Measurements from ENCODE around the gene SMPDL3A. TPM values are rescaled to one million over a fixed set of nuclear protein-coding genes. Genes with fewer than 3 reads are reported as not detected.

SMPDL3A gene
- total and polyA plus RNA-seq, 2 experiments from 2014 or later: 115 to 126 TPM

DNA sequence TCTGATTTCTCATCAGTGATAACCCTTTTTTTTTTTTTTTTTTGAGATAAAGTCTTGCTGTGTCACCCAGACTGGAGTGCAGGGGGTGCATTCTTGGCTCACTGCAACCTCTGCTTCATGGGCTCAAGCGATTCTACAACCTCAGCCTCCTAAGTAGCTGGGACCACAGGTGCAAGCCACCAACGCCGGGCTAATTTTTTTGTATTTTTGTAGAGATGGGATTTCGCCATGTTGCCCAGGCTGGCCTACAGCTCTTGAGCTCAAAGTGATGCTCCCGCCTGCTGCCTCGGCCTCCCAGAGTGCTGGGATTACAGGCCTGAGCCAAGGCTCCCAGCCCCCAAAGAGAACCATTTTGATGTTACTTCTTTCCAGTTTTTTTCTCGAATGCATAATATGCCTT lies 7.3 kb upstream of the SMPDL3A start:
- 93% methylated on average over 7 of the region's 7 CpGs for WGBS (ENCODE audit: low lambda C conversion rate, missing lambda C conversion rate)

DNA sequence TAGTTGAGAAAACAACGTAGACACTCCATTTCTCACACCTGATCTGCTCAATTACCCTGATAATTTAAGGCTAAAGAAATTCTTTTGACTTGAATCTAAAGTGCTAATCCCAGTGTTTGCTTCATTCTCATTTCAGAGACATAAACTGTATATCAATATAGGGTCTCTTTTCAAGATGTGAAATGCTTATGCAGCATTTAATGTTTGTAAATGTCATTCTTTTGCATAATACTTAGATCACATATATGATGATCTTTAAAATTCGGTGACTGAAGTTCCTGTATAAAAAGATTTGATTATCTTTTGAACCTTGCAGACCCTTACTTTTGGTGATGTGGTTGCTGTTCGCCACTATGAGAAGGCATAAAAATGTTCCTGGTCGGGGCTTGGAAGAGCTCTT lies 5.7 kb upstream of the SMPDL3A start:
- Histone ChIP-seq H3K4me1 (ENCODE audit: insufficient read depth) (peaks cover 12% of the 10 kb centered on the region), H2AFZ (no peak overlapping the region), H3K9me3 (ENCODE audit: low read depth) (no peaks in the 10 kb centered on the region), H4K20me1 (ENCODE audit: insufficient read depth, poor library complexity, severe bottlenecking) (no peaks in the 10 kb centered on the region), H3K9me2 (replicated peaks; ENCODE audit: insufficient read depth) (no peaks in the 10 kb centered on the region), H3K79me2 (no peaks in the 10 kb centered on the region), H3K27ac (no peak overlapping the region), H3K36me3 (replicated peaks; ENCODE audit: insufficient read depth, low read depth) (no peaks in the 10 kb centered on the region), H3K4me2 (no peak overlapping the region), H3K4me3 (no peak overlapping the region), H3K27me3 (no peaks in the 10 kb centered on the region)
- 80% methylated on average over 4 of the region's 4 CpGs for WGBS (ENCODE audit: low lambda C conversion rate, missing lambda C conversion rate)
- TF ChIP-seq EZH2phosphoT487 (IDR thresholded peaks at IDR 0.05; ENCODE audit: low read depth, severe bottlenecking, unreplicated experiment) (no peak), EZH2 (IDR thresholded peaks at IDR 0.05; ENCODE audit: borderline replicate concordance) (no peak)
- TF ChIP-seq, protein P1, sequence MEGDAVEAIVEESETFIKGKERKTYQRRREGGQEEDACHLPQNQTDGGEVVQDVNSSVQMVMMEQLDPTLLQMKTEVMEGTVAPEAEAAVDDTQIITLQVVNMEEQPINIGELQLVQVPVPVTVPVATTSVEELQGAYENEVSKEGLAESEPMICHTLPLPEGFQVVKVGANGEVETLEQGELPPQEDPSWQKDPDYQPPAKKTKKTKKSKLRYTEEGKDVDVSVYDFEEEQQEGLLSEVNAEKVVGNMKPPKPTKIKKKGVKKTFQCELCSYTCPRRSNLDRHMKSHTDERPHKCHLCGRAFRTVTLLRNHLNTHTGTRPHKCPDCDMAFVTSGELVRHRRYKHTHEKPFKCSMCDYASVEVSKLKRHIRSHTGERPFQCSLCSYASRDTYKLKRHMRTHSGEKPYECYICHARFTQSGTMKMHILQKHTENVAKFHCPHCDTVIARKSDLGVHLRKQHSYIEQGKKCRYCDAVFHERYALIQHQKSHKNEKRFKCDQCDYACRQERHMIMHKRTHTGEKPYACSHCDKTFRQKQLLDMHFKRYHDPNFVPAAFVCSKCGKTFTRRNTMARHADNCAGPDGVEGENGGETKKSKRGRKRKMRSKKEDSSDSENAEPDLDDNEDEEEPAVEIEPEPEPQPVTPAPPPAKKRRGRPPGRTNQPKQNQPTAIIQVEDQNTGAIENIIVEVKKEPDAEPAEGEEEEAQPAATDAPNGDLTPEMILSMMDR (IDR thresholded peaks at IDR 0.05; ENCODE audit: poor library complexity): no peak
- no peak for DNase-seq (ENCODE audit: low spot score)

More for the DNA sequence above, 7.3 kb upstream of the SMPDL3A start:
- Histone ChIP-seq H3K79me2 (no peaks in the 10 kb centered on the region), H4K20me1 (ENCODE audit: insufficient read depth, poor library complexity, severe bottlenecking) (no peaks in the 10 kb centered on the region), H3K4me1 (ENCODE audit: insufficient read depth) (no peaks in the 10 kb centered on the region), H3K27me3 (no peaks in the 10 kb centered on the region), H3K27ac (no peak overlapping the region), H3K4me2 (no peak overlapping the region), H3K9me3 (ENCODE audit: low read depth) (no peaks in the 10 kb centered on the region), H3K9me2 (replicated peaks; ENCODE audit: insufficient read depth) (no peaks in the 10 kb centered on the region), H2AFZ (no peak overlapping the region), H3K36me3 (replicated peaks; ENCODE audit: insufficient read depth, low read depth) (no peaks in the 10 kb centered on the region), H3K4me3 (no peak overlapping the region)
- no peak for DNase-seq (ENCODE audit: low spot score)
- TF ChIP-seq EZH2phosphoT487 (IDR thresholded peaks at IDR 0.05; ENCODE audit: low read depth, severe bottlenecking, unreplicated experiment): no peak
- TF ChIP-seq, protein P1 (IDR thresholded peaks at IDR 0.05; ENCODE audit: poor library complexity): no peak

DNA sequence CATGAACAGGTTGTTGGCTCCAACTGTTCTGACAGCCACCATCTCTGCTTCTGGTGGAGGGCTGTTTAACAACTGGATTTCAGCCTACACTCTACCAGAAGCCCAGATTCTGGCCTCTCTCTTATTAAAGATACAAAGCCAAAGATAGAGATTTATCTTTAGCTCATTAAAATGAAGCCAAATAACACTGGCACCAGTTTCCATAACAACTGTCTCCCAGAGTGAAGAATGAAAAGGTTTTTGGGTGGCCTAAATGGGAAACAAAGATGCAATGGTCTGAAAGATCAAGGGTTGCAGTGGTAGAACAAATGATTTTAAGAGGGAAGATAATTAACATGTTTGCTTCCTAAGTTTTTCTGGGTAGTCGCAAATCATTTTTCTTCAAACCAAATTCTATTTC lies 3.2 kb upstream of the SMPDL3A start:
- Histone ChIP-seq H3K9me3 (ENCODE audit: low read depth) (no peaks in the 10 kb centered on the region), H2AFZ (no peak overlapping the region), H4K20me1 (ENCODE audit: insufficient read depth, poor library complexity, severe bottlenecking) (no peaks in the 10 kb centered on the region), H3K36me3 (replicated peaks; ENCODE audit: insufficient read depth, low read depth) (no peaks in the 10 kb centered on the region), H3K27me3 (no peaks in the 10 kb centered on the region), H3K79me2 (peaks cover 7% of the 10 kb centered on the region), H3K4me2 (no peak overlapping the region), H3K27ac (no peak overlapping the region), H3K9me2 (replicated peaks; ENCODE audit: insufficient read depth) (no peaks in the 10 kb centered on the region), H3K4me3 (no peak overlapping the region), H3K4me1 (ENCODE audit: insufficient read depth) (peaks cover 15% of the 10 kb centered on the region)
- DNase-seq (ENCODE audit: low spot score): no peak
- 100% methylated on average over 1 of the region's 1 CpG for WGBS (ENCODE audit: low lambda C conversion rate, missing lambda C conversion rate)
- TF ChIP-seq, protein P1 (IDR thresholded peaks at IDR 0.05; ENCODE audit: poor library complexity): no peak
- TF ChIP-seq EZH2 (IDR thresholded peaks at IDR 0.05; ENCODE audit: borderline replicate concordance) (no peak), EZH2phosphoT487 (IDR thresholded peaks at IDR 0.05; ENCODE audit: low read depth, severe bottlenecking, unreplicated experiment) (no peak)

DNA sequence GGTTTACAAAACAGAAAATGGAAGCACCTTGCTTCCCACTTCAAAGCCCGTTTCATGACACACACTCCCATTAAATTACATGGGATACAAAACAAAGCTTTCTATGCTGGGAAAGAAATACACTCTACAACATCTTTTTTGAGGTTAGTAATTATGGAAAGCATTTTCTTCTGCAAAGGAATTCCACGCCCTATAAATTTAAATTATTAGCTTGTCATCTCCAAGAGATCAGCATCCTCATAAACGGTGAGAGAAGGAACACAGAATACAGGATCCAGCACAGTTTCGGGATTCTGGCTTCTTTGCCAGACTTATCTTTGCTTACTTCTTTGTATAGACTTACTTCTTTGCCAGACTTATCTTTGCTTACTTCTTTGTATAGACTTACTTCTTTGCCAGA lies 1.3 kb upstream of the SMPDL3A start:
- TF ChIP-seq, protein P1 (IDR thresholded peaks at IDR 0.05; ENCODE audit: poor library complexity): no peak
- no peak for TF ChIP-seq EZH2 (IDR thresholded peaks at IDR 0.05; ENCODE audit: borderline replicate concordance)
- no peak for TF ChIP-seq EZH2phosphoT487 (IDR thresholded peaks at IDR 0.05; ENCODE audit: low read depth, severe bottlenecking, unreplicated experiment)
- Histone ChIP-seq H4K20me1 (ENCODE audit: insufficient read depth, poor library complexity, severe bottlenecking) (no peaks in the 10 kb centered on the region), H3K27me3 (no peaks in the 10 kb centered on the region), H3K9me3 (ENCODE audit: low read depth) (no peaks in the 10 kb centered on the region), H2AFZ (peak overlapping the region; percentile 62), H3K79me2 (peaks cover 23% of the 10 kb centered on the region), H3K27ac (peak overlapping the region; percentile 96), H3K9me2 (replicated peaks; ENCODE audit: insufficient read depth) (no peaks in the 10 kb centered on the region), H3K4me2 (peak overlapping the region; percentile 86), H3K4me3 (no peak overlapping the region), H3K36me3 (replicated peaks; ENCODE audit: insufficient read depth, low read depth) (no peaks in the 10 kb centered on the region), H3K4me1 (ENCODE audit: insufficient read depth) (peaks cover 31% of the 10 kb centered on the region)
- no peak for DNase-seq (ENCODE audit: low spot score)
- 71% methylated on average over 4 of the region's 4 CpGs for WGBS (ENCODE audit: low lambda C conversion rate, missing lambda C conversion rate)
